Activated CD4-positive, alpha-beta T cell treated with anti-CD3 and anti-CD28 coated beads for 36 hours (primary cell): ENCODE data around the gene PVR. TPM values are rescaled to one million over a fixed set of nuclear protein-coding genes. Genes with fewer than 3 reads are reported as not detected.
"Not testable (repeated sequence)": the region's sequence is repeated elsewhere in the genome, so short reads cannot be mapped to it uniquely, and the experiment has no call there.

Experiments
- ATAC-seq: fragments of 200-7000 bp; cut with Tn5 transposase; one replicate; pipeline ENCODE4 v1.10.0; 2021; ENCODE audit warnings: mild to moderate bottlenecking, moderate library complexity
- CTCF ChIA-PET: fragments of 350-600 bp; sonication (Branson Sonifier 250); formaldehyde crosslinking; loops from one replicate; lab custom pipeline; 2021; ENCODE audit warnings: antibody characterized with exemption; lab: Charles Lee
- POLR2A ChIA-PET: fragments of 350-600 bp; sonication (Branson Sonifier 250); formaldehyde crosslinking; loops from one replicate; lab custom pipeline; 2021; ENCODE audit warnings: antibody characterized with exemption, inconsistent platforms; lab: Charles Lee
- DNase-seq: peaks from one replicate; pipeline ENCODE4 v3.0.0-alpha.2; 2020
- H3K27ac Mint-ChIP-seq: one replicate; pipeline ENCODE4 v1.8.0; 2021; ENCODE audit warnings: mixed read lengths
- H3K27me3 Mint-ChIP-seq: one replicate; pipeline ENCODE4 v1.8.0; 2021; ENCODE audit warnings: mixed read lengths
- H3K36me3 Mint-ChIP-seq: one replicate; pipeline ENCODE4 v1.8.0; 2021; ENCODE audit warnings: low read depth, mixed read lengths
- H3K4me1 Mint-ChIP-seq: one replicate; pipeline ENCODE4 v1.8.0; 2021; ENCODE audit warnings: mixed read lengths
- H3K4me3 Mint-ChIP-seq: one replicate; pipeline ENCODE4 v1.8.0; 2021; ENCODE audit warnings: mild to moderate bottlenecking, moderate library complexity, mixed read lengths
- H3K9me3 Mint-ChIP-seq: one replicate; pipeline ENCODE4 v1.8.0; 2021; ENCODE audit warnings: low read depth, mixed read lengths
- intact Hi-C, 2 experiments: fragments of 100-400 bp; cut with DNase I in 1 of 2; cut with micrococcal nuclease in 1 of 2; formaldehyde crosslinking; loops; one replicate each; pipeline versions ENCODE4 v1.14.2 to v1.15.1; 2022 to 2024; cut with DNase I, micrococcal nuclease
- total RNA-seq, 2 experiments: library from RNA; stranded (reverse); gene quantifications; one replicate each; pipeline ENCODE4 v1.2.3, GENCODE V29; 2021

The PVR gene
- total RNA-seq, 2 experiments from 2014 or later: 10.9 to 11.3 TPM

DNA sequence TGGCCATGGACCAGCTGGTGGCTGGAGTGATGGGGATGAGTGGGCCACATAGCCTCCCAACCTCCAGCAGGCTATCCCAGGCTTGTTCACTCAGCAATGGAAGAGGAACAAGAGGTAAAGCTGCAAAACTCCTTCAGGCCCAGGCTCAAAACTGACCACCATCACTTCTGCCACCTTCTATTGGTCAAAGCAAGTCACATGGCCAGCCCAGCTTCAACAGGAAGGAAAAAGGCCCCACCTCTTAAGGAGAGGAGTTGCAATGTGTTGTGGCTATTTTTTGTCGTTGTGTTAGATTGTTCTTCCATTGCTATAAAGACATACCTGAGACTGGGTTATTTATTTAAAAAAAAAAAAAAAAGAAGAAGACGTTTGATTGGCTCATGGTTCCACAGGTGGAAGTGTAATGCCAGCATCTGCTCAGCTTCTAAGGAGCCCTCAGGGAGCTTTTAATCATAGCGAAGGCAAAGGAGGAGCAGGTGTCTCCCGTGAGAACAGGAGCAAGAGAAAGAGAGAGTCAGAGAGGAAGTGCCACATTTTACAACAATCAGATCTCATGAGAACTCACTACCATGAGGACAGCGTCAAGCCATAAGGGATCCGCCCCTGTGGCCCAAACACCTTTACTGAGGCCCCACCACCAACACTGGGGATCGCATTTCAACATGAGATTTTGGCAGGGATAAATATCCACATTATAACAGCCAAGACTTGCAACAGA lies 24.9 kb upstream of the PVR start:
- Mint-ChIP-seq H3K4me1 (no peaks in the 10 kb centered on the region), H3K9me3 (no peaks in the 10 kb centered on the region), H3K27me3 (peaks cover 5% of the 10 kb centered on the region), H3K4me3 (no peak overlapping the region), H3K36me3 (no peaks in the 10 kb centered on the region), H3K27ac (no peak overlapping the region)
- ATAC-seq (no peak), DNase-seq (no peak)
- ChIA-PET POLR2A (no interaction called here), CTCF (no interaction called here)
- intact Hi-C loops: no loop called here

DNA sequence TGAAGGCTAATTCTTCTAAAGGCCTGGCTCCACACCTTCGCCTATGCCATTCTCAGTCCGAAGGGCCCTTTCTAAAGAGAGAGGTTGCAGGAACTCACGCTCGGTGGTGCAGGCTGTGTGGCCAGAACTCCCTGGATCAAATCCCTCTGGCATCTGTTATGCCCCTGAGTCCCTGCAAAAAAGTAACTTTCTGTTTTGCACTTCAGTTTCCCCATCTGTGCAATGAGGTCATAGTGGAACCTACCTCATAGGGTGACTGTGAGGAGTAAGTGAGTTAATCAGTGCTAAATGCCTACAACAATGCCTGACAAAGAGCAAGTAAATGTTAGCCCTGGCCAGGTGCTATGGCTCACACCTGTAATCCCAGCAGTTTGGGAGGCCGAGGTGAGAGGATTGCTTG lies 23.0 kb upstream of the PVR start:
- intact Hi-C loops: no loop called here
- H3K27me3 Mint-ChIP-seq: peaks cover 5% of the 10 kb centered on the region
- H3K27ac Mint-ChIP-seq: no peak overlapping the region
- no peak for ATAC-seq
- H3K4me1 Mint-ChIP-seq: no peaks in the 10 kb centered on the region
- no peaks in the 10 kb centered on the region for H3K9me3 Mint-ChIP-seq
- no peak for DNase-seq
- ChIA-PET POLR2A (no interaction called here), CTCF (no interaction called here)
- no peaks in the 10 kb centered on the region for H3K36me3 Mint-ChIP-seq
- H3K4me3 Mint-ChIP-seq: no peak overlapping the region

DNA sequence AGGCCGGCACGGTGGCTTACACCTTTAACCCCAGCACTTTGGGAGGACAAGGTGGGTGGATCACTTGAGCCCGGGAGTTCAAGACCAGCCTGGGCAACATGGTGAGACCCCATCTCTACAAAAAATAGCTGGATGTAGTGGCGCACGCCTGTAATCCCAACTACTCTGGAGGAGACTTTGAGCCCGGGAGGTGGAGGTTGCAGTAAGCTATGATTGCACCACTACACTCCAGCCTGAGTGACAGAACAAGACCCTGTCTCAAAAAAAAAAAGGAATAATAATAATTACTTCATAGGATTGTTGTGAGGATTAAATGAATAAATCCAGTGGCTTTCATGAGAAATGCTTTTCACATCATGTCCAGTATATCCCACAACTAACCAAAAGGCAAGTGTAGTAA lies 22.3 kb upstream of the PVR start:
- ATAC-seq (no peak), DNase-seq (no peak)
- Mint-ChIP-seq H3K27ac (no peak overlapping the region), H3K27me3 (peaks cover 7% of the 10 kb centered on the region), H3K36me3 (no peaks in the 10 kb centered on the region), H3K9me3 (no peaks in the 10 kb centered on the region), H3K4me1 (no peaks in the 10 kb centered on the region), H3K4me3 (no peak overlapping the region)
- ChIA-PET CTCF (no interaction called here), POLR2A (no interaction called here)
- intact Hi-C loops: no loop called here

DNA sequence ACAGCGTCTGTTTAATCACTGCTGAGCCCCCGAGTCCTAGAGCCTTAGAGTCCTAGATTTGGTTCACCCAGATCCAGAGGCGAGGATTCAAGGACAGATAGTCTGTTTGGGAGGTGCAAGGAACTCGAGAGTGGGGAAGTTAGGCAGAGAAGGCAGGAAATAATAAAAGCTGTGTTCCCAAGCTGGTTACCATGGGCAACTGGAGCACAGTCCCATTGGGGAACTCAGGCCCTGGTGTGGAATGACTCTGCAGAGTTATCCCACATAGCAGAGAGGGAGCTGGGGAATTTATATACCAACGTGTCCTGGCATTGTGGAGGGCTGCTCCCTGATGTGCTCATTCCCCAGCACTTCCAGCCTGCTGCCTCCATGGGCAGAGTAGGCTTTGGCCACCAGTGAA lies 20.6 kb upstream of the PVR start:
- Mint-ChIP-seq H3K4me1 (no peaks in the 10 kb centered on the region), H3K9me3 (no peaks in the 10 kb centered on the region), H3K27me3 (peaks cover 7% of the 10 kb centered on the region), H3K36me3 (no peaks in the 10 kb centered on the region), H3K4me3 (no peak overlapping the region), H3K27ac (no peak overlapping the region)
- ChIA-PET POLR2A (no interaction called here), CTCF (no interaction called here)
- DNase-seq (no peak), ATAC-seq (no peak)
- intact Hi-C loops: no loop called here

DNA sequence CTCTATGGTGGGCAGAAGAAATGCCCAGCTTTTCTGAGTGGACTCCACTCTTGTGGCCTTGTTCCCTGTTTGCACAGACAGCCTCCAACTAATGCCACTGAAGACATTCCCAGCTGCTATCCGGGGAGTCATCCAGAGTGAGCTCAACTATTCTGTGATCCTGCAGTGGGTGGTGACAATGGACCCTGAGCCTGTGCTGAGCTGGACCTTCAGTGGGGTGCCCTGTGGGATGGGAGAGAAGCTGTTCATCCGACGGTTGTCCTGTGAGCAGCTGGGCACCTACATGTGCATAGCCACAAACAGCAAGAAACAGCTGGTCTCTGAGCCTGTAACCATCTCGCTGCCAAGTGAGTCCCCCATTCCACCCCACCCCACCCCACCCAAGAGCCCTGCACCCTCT lies 20.1 kb upstream of the PVR start:
- no peaks in the 10 kb centered on the region for H3K9me3 Mint-ChIP-seq
- no peaks in the 10 kb centered on the region for H3K36me3 Mint-ChIP-seq
- ChIA-PET CTCF (interaction anchor here (0.6 kb wide), 1 partner anchor 98 kb away, joined by 3 read pairs; no protein-coding TSS in a partner anchor), POLR2A (no interaction called here)
- no peaks in the 10 kb centered on the region for H3K4me1 Mint-ChIP-seq
- no peak overlapping the region for H3K27ac Mint-ChIP-seq
- H3K27me3 Mint-ChIP-seq: peaks cover 7% of the 10 kb centered on the region
- intact Hi-C loops: no loop called here
- H3K4me3 Mint-ChIP-seq: no peak overlapping the region
- DNase-seq: no peak
- no peak for ATAC-seq

DNA sequence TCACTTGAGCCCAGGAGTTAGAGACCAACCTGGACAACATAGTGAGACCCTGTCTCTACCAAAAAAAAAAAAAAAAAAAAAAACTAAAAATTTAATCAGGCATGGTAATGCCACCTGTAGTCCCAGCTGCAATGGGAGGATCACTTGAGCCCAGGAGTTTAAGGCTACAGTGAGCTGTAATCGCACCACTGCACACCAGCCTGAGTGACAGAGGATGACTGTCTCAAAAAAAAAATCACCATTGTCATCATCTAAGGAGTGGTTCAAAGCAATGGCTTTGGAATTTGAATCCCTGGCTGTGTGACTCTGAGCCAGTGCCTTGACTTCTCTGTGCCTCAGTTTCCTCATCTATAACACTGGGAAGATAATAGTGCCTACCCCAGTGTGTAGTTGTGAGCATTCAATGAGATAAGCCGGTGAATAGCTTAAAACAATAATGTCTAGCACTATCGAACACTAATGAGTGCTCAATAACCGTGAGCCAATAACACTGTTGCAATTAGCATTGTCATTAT lies 18.8 kb upstream of the PVR start:
- peaks cover 7% of the 10 kb centered on the region for H3K27me3 Mint-ChIP-seq
- DNase-seq (no peak), ATAC-seq (no peak)
- no peak overlapping the region for H3K4me3 Mint-ChIP-seq
- H3K27ac Mint-ChIP-seq: no peak overlapping the region
- CTCF ChIA-PET: no interaction called here
- no peaks in the 10 kb centered on the region for H3K4me1 Mint-ChIP-seq
- no peaks in the 10 kb centered on the region for H3K36me3 Mint-ChIP-seq
- intact Hi-C loops: no loop called here
- POLR2A ChIA-PET: no interaction called here
- no peaks in the 10 kb centered on the region for H3K9me3 Mint-ChIP-seq

DNA sequence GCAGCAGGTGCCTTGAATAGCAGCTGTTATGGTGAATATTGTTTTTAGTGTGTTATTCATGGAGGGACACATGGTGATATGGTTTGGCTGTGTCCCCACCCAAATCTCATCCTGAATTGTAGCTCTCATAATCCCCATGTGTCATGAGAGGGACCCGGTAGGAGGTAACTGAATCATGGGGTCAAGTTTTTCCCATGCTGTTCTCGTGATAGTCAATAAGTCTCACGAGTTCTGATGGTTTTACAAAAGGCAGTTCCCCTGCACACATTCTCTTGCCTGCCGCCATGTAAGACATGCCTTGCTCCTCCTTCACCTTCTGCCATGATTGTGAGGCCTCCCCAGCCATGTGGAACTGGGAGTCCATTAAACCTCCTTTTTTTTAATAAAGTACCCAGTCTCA lies 18.1 kb upstream of the PVR start:
- H3K4me1 Mint-ChIP-seq, H3K36me3 Mint-ChIP-seq, H3K27me3 Mint-ChIP-seq, POLR2A ChIA-PET, ATAC-seq, intact Hi-C loops, CTCF ChIA-PET, H3K9me3 Mint-ChIP-seq, H3K27ac Mint-ChIP-seq, H3K4me3 Mint-ChIP-seq, DNase-seq: not testable (repeated sequence)

DNA sequence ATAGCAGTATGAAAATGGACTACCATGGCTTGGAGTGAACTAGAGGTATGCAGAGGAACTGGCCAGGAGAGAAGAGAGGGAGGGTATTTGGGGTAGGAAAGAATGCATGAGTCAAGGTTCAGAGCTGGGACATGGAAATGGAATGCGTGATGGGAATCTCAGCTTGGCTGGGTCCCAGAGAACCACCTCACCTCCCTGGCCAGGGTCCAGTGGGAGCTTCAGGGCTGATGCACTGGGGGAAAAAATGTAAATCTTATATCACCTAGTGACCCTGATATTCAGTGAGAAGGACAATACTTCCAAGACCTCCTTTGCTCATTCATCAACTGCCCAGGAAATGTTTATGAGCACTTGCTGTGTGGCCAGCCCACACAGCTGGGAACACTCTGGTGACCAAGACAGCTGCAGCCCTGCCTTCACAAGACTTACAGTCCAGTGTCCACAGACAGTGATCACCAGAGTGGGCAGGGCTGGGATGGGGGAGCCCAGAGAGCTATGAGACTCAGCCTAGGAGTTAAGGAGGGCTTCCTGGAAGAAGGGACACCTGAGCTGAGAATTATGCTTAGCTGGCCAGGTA lies 17.6 kb upstream of the PVR start:
- peaks cover 7% of the 10 kb centered on the region for H3K27me3 Mint-ChIP-seq
- intact Hi-C loops: no loop called here

DNA sequence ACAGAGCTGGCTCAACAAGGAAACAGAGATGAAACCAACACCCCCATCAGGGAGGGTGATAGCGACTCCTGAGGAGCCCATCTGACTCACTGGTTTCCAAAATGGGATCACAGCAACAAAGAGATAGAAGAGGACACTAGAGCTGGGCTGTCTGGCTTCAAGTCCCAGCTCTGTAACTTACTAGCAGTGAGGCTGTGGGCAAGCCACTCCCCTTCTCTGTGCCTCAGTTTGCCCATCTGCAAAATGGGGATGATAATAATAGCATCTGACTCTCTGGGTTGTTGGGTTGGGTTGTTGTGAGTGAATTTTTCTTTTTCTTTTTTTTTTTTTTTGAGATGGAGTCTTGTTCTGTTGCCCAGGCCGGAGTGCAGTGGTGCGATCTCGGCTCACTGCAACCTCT lies 16.1 kb upstream of the PVR start:
- H3K4me3 Mint-ChIP-seq: no peak overlapping the region
- ATAC-seq (no peak), DNase-seq (no peak)
- intact Hi-C loops: no loop called here
- no peaks in the 10 kb centered on the region for H3K4me1 Mint-ChIP-seq
- H3K27me3 Mint-ChIP-seq: peaks cover 8% of the 10 kb centered on the region
- no peaks in the 10 kb centered on the region for H3K36me3 Mint-ChIP-seq
- ChIA-PET CTCF (no interaction called here), POLR2A (no interaction called here)
- no peak overlapping the region for H3K27ac Mint-ChIP-seq
- H3K9me3 Mint-ChIP-seq: no peaks in the 10 kb centered on the region

More for the DNA sequence above, 17.6 kb upstream of the PVR start:
- H3K36me3 Mint-ChIP-seq: no peaks in the 10 kb centered on the region
- H3K4me3 Mint-ChIP-seq: no peak overlapping the region
- no peak for ATAC-seq
- H3K4me1 Mint-ChIP-seq: no peaks in the 10 kb centered on the region
- CTCF ChIA-PET: interaction anchor here (1.2 kb wide), 1 partner anchor 49 kb away, joined by 3 read pairs; no protein-coding TSS in a partner anchor
- H3K9me3 Mint-ChIP-seq: no peaks in the 10 kb centered on the region
- no peak for DNase-seq
- POLR2A ChIA-PET: no interaction called here
- H3K27ac Mint-ChIP-seq: no peak overlapping the region

DNA sequence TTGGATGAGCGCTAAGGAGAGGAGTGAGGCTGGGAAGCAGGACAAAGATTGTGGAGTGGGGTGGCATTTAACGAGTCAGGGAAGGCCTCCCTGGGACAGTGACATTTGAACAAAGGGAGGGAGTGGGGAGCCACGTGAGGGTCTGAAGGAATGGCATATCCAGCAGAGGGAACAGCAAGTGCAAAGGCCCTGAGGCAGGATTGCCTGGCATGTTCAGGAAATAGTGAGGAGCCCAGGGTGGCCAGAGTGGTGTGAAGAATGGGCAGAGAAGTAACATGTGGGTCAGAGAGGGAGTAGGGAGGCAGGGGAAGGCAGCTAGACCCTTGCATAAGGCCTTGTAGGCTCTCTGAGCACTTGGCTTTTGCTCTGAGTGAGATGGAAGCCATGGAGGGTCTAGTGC lies 14.9 kb upstream of the PVR start:
- no peaks in the 10 kb centered on the region for H3K4me1 Mint-ChIP-seq
- ChIA-PET CTCF (no interaction called here), POLR2A (no interaction called here)
- no peaks in the 10 kb centered on the region for H3K9me3 Mint-ChIP-seq
- DNase-seq (no peak), ATAC-seq (no peak)
- no peak overlapping the region for H3K27ac Mint-ChIP-seq
- H3K36me3 Mint-ChIP-seq: no peaks in the 10 kb centered on the region
- no peak overlapping the region for H3K4me3 Mint-ChIP-seq
- H3K27me3 Mint-ChIP-seq: peaks cover 9% of the 10 kb centered on the region
- intact Hi-C loops: no loop called here

DNA sequence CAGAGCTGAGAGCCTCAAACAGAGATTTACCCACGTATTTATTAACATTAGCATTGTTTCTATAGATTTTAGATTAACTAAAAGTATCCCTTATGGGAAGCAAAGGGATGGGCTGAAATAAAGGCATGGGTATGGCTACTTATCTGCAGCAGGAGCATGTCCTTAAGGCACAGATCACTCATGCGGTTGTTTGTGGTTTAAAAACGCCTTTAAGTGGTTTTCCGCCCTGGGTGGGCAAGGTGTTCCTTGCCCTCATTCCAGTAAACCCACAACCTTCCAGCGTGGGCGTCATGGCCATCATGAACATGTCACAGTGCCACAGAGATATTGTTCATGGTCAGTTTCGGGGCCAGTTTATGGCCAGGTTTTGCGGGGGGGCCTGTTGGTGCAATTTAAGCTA lies 12.1 kb upstream of the PVR start:
- ATAC-seq, DNase-seq, POLR2A ChIA-PET, H3K36me3 Mint-ChIP-seq, H3K9me3 Mint-ChIP-seq, H3K27ac Mint-ChIP-seq, H3K4me3 Mint-ChIP-seq, intact Hi-C loops, H3K4me1 Mint-ChIP-seq: not testable (repeated sequence)
- CTCF ChIA-PET: interaction anchor here (0.6 kb wide), 1 partner anchor 910 kb away, joined by 3 read pairs; no protein-coding TSS in a partner anchor
- peaks cover 12% of the 10 kb centered on the region for H3K27me3 Mint-ChIP-seq

DNA sequence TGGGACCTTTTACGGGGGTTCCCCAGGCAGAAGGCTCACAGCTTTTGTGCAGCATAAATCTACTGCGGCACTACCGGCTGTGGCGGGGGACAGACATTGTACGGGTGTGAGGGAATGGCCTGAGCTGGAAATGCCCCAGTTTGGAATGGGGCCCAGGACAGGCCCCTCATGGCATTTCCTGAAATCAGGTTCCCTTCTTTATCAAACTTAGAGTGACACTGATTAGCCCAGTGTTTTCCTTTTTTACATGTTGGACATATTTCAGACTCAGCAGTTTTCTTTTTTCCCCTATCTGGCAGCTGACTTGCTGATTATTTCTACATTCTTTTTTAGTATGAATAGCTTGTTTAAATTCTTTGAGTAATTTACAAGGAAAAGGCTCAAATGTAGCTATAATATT lies 9.7 kb upstream of the PVR start:
- CTCF ChIA-PET, H3K4me1 Mint-ChIP-seq, H3K9me3 Mint-ChIP-seq, H3K27ac Mint-ChIP-seq, H3K36me3 Mint-ChIP-seq, intact Hi-C loops, DNase-seq, ATAC-seq, H3K4me3 Mint-ChIP-seq: not testable (repeated sequence)
- POLR2A ChIA-PET: interaction anchor here (0.7 kb wide), 2 partner anchors 14 to 1678 kb away, joined by 3 read pairs; no protein-coding TSS in a partner anchor
- peaks cover 12% of the 10 kb centered on the region for H3K27me3 Mint-ChIP-seq
